Measurements from ENCODE around the gene ANO5. TPM values are rescaled to one million over a fixed set of nuclear protein-coding genes. Genes with fewer than 3 reads are reported as not detected.
"Not testable (repeated sequence)": the region's sequence is repeated elsewhere in the genome, so short reads cannot be mapped to it uniquely, and the experiment has no call there.

ANO5 gene
- total RNA-seq, 1 donor from 2014 or later, result 16.5 TPM

GRCh38 chr11:22249871-22250270, 57.0 kb downstream of the ANO5 start:
- no peak for DNase-seq (ENCODE audit: low spot score)
- Histone ChIP-seq H2AFZ (replicated peaks) (no peak overlapping the region), H3K4me2 (no peak overlapping the region), H3K9me3 (ENCODE audit: low read depth) (no peaks in the 10 kb centered on the region), H3K27ac (no peak overlapping the region), H3K4me1 (no peaks in the 10 kb centered on the region), H3K4me3 (no peak overlapping the region), H3K36me3 (no peaks in the 10 kb centered on the region), H3F3A (ENCODE audit: low read depth) (no peaks in the 10 kb centered on the region), H3K27me3 (no peaks in the 10 kb centered on the region), H3K79me2 (ENCODE audit: low read depth) (no peaks in the 10 kb centered on the region), H4K20me1 (ENCODE audit: low read depth) (no peaks in the 10 kb centered on the region), H3K9ac (no peak overlapping the region)
- TF ChIP-seq EZH2 (IDR thresholded peaks at IDR 0.05) (no peak), EZH2phosphoT487 (IDR thresholded peaks at IDR 0.05) (no peak)
- peaks cover 3% of the 10 kb centered on the region for H3K27me3 Mint-ChIP-seq (ENCODE audit: insufficient read depth, low read depth)
- H3K4me1 Mint-ChIP-seq, result no peaks in the 10 kb centered on the region
- H3K9me3 Mint-ChIP-seq, result no peaks in the 10 kb centered on the region
- no peak overlapping the region for H3K27ac Mint-ChIP-seq
- H3K4me3 Mint-ChIP-seq, result no peak overlapping the region
- H3K36me3 Mint-ChIP-seq, result no peaks in the 10 kb centered on the region

GRCh38 chr11:22256876-22257275, 64.0 kb downstream of the ANO5 start:
- no peaks in the 10 kb centered on the region for H3K27me3 Mint-ChIP-seq (ENCODE audit: insufficient read depth, low read depth)
- H4K20me1 ChIP-seq (ENCODE audit: low read depth), result no peaks in the 10 kb centered on the region
- H3F3A ChIP-seq (ENCODE audit: low read depth), result no peaks in the 10 kb centered on the region
- H3K79me2 ChIP-seq (ENCODE audit: low read depth), result no peaks in the 10 kb centered on the region
- H3K27me3 ChIP-seq, result no peaks in the 10 kb centered on the region
- no peak overlapping the region for H3K4me2 ChIP-seq
- no peak overlapping the region for H3K4me3 ChIP-seq
- no peak overlapping the region for H3K27ac Mint-ChIP-seq
- H3K36me3 ChIP-seq, result no peaks in the 10 kb centered on the region
- H3K4me1 ChIP-seq, result no peaks in the 10 kb centered on the region
- H3K9me3 Mint-ChIP-seq, result no peaks in the 10 kb centered on the region
- TF ChIP-seq CTCF (IDR thresholded peaks at IDR 0.05), result no peak
- no peak for TF ChIP-seq EZH2 (IDR thresholded peaks at IDR 0.05)
- TF ChIP-seq EZH2phosphoT487 (IDR thresholded peaks at IDR 0.05), result no peak
- H3K4me1 Mint-ChIP-seq, result no peaks in the 10 kb centered on the region
- H3K36me3 Mint-ChIP-seq, result no peaks in the 10 kb centered on the region
- no peak overlapping the region for H2AFZ ChIP-seq (replicated peaks)
- no peaks in the 10 kb centered on the region for H3K9me3 ChIP-seq (ENCODE audit: low read depth)
- H3K27ac ChIP-seq, result no peak overlapping the region
- H3K9ac ChIP-seq, result no peak overlapping the region
- no peak overlapping the region for H3K4me3 Mint-ChIP-seq
- DNase-seq (ENCODE audit: low spot score), result no peak

- H2AFZ ChIP-seq (replicated peaks), result no peak overlapping the region
- no peak for DNase-seq (ENCODE audit: low spot score)
- H3K4me1 Mint-ChIP-seq, result no peaks in the 10 kb centered on the region
- no peaks in the 10 kb centered on the region for H3K79me2 ChIP-seq (ENCODE audit: low read depth)
- H3K4me2 ChIP-seq, result no peak overlapping the region
- no peaks in the 10 kb centered on the region for H3K27me3 ChIP-seq
- H3K27ac Mint-ChIP-seq, result no peak overlapping the region
- no peak for TF ChIP-seq EZH2 (IDR thresholded peaks at IDR 0.05)
- TF ChIP-seq EZH2phosphoT487 (IDR thresholded peaks at IDR 0.05), result no peak
- no peak for TF ChIP-seq CTCF (IDR thresholded peaks at IDR 0.05)
- H3K9me3 Mint-ChIP-seq, result no peaks in the 10 kb centered on the region
- no peak overlapping the region for H3K9ac ChIP-seq
- no peaks in the 10 kb centered on the region for H3K9me3 ChIP-seq (ENCODE audit: low read depth)
- no peaks in the 10 kb centered on the region for H3K36me3 Mint-ChIP-seq
- no peaks in the 10 kb centered on the region for H3F3A ChIP-seq (ENCODE audit: low read depth)
- no peaks in the 10 kb centered on the region for H3K36me3 ChIP-seq
- no peak overlapping the region for H3K4me3 ChIP-seq
- H3K27ac ChIP-seq, result no peak overlapping the region
- no peaks in the 10 kb centered on the region for H3K27me3 Mint-ChIP-seq (ENCODE audit: insufficient read depth, low read depth)
- H3K4me1 ChIP-seq, result no peaks in the 10 kb centered on the region
- no peak overlapping the region for H3K4me3 Mint-ChIP-seq
- H4K20me1 ChIP-seq (ENCODE audit: low read depth), result no peaks in the 10 kb centered on the region
These were observed 70.7 kb downstream of the ANO5 start for GRCh38 chr11:22263613-22264012.

GRCh38 chr11:22268983-22269624, 76.2 kb downstream of the ANO5 start:
- H2AFZ ChIP-seq (replicated peaks); H3K9me3 ChIP-seq (ENCODE audit: low read depth); H3K4me1 Mint-ChIP-seq; H3K79me2 ChIP-seq (ENCODE audit: low read depth); H3K4me3 ChIP-seq; H3K9me3 Mint-ChIP-seq; H3K4me1 ChIP-seq; H3K4me2 ChIP-seq; H4K20me1 ChIP-seq (ENCODE audit: low read depth); H3K27me3 Mint-ChIP-seq (ENCODE audit: insufficient read depth, low read depth); H3K36me3 Mint-ChIP-seq; H3K27me3 ChIP-seq; DNase-seq (ENCODE audit: low spot score); H3K9ac ChIP-seq; H3K4me3 Mint-ChIP-seq; H3K27ac Mint-ChIP-seq; H3K27ac ChIP-seq; H3K36me3 ChIP-seq; H3F3A ChIP-seq (ENCODE audit: low read depth): not testable (repeated sequence)

Measured in neural progenitor cell (in vitro differentiated cells).